HG02938 (cell line): ENCODE measurements around the gene CKS1B.

ENCODE experiments used
- ATAC-seq: cut with Tn5 transposase; IDR thresholded peaks from one replicate; pipeline ENCODE4 v1.9.1; 2021; ENCODE audit warnings: mild to moderate bottlenecking, moderate library complexity; ENCODE audit not compliant: unreplicated experiment

The CKS1B gene

DNA sequence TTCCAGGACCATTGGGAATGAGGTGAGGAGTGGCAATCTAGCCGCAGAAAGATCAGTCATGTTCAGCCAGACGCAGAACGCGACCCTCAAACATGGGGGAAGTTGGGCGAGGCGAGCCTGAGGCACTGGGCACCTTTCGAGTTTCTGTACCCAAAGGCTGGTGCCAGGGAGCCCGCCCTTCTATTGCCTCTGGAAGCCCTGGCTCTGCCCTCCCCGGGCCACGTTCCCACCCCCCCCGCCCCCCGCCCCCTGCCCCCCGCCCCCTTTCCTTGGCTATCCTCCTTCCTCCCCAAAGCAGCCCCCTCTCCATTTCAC lies 25.9 kb downstream of the CKS1B start:
- no peak for ATAC-seq

DNA sequence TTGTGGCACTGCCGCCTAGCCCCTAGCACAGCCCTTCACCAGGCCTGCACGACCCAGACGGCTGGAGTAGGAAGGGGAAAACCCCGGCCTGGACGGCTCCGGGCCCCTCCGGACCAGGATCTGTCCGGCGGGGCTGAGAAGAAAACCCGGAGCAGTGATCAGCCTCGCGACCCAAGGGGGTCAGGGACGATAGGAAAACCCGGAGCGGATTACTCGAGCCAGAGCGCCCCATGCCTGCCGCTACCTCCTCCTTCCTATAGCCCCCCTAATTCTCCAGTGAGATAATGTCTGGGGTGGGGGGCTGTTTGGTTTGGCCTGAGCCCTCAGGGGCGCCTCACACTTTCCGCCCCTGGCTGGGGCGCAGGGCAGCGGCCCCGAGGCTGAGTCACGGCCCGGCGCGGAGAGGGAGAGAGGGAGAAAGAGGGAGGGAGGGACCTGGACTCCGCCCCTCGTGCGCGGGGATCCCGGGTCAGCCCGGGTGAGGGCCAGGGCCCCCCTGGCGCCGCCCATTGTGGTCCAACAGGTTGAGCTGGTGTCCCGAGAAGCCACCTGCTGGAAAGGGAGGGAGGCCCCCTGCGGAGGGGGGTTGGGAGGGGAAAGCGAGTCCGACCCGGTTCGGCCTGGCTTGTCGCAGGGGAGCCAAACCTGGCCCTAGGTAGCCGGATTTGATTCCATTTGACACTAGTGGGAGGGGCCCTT lies 26.4 kb downstream of the CKS1B start:
- ATAC-seq: no peak

DNA sequence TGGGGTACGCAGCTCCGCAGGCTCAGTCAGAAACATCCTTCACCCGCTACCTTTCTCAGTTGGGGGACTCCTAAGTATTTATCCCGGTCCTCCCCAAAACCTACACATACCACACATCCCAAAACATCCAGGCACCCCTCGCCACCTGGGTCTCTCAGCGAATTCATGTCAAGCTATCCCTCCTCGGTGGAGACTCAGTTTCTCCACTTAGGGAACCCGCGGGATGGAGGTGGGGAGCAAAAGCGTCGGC lies 26.9 kb downstream of the CKS1B start:
- no peak for ATAC-seq

DNA sequence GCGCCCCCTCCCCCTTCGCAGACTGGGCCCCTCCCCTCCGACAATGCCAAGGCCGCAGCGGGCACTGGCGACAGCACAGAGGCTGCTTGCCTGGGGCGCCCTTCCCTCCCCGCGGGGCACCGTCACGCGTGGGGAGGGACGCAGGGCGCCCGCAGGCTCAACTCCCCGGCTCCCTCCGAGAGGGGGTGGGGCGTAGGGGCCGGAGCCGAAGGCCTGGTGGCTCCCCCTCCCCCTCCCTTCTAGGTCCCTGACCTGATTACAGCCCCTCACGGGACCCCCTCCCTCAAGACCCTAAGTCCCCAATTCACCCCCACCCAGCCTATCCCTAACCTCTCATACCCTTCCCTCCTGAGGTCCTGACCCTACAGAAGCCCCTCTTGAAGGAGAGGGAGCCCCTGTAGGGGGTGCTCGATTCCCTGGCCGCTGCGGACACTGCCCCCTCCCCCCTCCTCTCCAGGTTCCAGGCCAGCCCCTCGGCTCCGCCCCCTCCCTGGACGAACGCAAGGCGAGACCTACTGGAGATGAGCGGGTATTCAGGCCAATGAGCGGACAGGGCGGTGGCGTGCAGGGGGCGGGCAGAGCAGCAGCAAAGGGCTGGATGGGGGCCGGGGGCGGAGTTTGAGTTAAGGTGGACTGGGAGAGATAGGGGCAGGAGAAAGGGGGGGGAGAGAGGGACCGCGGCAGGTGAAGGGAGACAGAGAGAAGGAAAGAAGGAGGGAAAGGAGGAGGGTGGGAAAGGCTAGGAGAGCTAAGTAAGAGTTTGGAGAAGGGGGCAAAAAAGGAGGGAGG lies 27.4 kb downstream of the CKS1B start:
- ATAC-seq: peak; percentile 47

DNA sequence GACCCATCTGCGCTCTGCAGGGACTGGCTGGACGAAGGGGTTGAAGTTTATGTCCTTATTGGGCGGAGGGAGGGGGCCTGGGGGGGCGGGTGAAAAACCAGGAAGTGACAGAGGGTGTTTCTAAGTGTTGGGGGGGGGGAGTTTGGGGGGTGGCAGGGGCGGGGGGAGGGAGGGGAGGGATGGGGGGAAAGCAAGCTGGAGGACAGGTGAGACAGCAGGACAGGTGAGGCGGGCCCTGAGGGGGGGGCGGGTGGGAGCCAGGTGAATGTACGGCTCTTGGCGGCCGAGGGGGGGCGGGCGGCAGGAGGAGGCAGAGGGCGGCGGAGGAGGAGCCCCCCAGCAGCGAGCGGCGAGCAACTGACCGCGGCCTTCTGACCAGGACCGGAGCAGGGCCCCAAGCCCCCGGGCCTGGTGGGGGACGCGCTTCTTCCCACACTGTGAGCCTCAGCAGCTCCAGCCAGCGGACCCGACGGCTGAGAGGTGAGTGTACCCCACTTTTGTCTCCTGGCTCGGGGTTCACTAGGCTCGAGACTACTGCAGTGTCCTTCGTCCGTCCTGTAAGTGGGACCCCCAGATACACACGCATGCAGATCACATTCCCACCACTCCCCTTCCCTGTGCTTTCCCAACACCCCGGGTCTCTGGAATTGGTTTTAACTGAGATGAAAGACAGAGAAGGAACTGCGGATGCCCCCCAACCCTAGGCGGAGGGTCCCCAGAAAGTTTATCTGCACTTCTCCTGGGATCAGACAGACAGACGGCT lies 28.2 kb downstream of the CKS1B start, which contains the start of gene ZBTB7B:
Gene ZBTB7B, plus strand, starts transcription at position 339 of the 763 bp plus-strand sequence. CDS start 11,859 bp downstream, outside the sequence.
- ATAC-seq: peak; percentile 2

DNA sequence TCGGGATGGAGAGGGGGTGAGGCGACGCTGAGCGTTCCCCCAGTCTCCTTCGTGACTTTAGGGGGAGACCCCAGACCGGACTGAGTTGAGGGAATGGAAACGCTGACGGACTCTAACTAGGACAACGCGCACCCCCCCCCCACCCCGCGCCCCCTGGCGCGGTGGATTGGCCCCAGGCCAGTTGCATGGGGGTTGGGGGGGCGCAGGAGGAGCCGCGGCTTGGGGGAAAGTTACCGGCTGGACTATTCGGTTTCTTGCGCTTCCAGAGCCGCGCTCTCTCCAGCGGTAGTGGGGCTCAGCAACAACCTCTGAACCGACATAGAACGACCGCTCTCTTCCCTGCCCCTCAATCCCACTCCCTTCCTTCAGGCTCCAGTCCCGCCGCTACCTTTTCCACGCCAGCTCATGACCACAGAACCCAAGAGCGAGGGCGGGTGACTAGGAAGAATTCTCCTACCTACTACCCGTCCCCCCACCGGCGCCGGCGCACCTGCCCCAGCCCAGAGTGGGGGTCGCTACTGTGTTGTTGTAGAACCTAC lies 28.8 kb downstream of the CKS1B start:
- ATAC-seq: no peak

DNA sequence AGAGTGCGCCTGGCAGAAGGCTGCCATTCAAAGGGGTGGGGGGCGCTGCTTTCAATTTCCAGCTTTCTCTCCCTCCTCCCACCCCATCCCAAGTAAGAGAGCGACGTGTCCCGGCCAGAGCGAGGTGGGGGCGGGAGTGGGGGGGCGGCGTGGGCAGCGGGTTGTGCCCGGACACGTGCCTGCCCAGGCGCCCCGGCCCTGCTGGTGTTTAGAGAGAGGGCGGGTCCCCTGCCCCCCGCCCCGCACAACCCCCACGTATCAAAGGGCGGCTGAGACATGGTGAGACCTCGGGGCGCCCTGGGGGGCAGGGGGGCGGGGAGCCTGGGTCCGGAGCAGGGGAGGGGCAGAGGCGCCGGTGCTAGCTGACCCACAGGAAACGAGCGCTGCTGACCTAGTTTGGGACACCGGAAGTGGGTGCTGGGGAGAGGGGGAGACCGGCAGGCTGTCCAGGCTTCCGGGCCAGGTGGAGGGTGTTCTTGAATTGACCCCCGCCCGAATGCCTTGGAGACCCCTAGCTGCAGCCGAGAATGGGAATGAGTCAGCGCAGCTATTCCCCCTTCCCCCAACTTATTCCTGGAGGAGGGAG lies 29.4 kb downstream of the CKS1B start:
- ATAC-seq: no peak

DNA sequence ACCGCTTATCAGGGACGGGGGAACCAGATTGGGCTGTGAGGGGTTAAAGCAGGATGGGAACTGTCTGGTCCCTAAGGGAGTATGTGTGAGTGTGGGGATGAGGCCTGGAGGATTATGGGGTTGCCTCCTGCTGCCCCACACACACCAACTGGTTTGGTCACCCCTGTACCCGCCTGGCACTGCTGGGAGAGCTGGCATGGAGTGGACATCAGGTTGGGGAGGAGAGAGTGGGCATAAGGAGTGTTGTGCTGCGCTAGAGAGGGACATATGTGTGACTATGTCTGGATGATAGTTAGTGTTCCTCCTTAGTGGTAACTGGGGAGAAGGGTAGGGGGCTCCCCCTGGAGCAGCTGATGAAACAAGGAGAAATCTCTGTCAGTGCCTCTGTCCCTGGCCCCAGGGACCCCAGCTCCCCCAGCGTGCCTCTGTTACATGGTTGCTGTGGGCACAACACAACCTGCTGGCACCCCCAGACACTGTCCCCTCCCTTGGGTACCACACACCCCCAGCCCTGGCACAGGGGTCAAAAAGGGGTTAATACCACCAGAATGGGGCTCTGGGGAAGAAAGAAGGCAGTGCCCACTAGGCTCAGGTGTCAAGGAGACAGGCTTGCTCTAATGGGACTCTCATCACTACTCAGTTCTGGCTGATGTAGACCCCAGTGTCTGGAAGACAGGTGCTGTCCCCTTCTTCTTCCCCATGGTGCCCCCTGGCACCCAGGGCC lies 30.0 kb downstream of the CKS1B start:
- ATAC-seq: no peak

DNA sequence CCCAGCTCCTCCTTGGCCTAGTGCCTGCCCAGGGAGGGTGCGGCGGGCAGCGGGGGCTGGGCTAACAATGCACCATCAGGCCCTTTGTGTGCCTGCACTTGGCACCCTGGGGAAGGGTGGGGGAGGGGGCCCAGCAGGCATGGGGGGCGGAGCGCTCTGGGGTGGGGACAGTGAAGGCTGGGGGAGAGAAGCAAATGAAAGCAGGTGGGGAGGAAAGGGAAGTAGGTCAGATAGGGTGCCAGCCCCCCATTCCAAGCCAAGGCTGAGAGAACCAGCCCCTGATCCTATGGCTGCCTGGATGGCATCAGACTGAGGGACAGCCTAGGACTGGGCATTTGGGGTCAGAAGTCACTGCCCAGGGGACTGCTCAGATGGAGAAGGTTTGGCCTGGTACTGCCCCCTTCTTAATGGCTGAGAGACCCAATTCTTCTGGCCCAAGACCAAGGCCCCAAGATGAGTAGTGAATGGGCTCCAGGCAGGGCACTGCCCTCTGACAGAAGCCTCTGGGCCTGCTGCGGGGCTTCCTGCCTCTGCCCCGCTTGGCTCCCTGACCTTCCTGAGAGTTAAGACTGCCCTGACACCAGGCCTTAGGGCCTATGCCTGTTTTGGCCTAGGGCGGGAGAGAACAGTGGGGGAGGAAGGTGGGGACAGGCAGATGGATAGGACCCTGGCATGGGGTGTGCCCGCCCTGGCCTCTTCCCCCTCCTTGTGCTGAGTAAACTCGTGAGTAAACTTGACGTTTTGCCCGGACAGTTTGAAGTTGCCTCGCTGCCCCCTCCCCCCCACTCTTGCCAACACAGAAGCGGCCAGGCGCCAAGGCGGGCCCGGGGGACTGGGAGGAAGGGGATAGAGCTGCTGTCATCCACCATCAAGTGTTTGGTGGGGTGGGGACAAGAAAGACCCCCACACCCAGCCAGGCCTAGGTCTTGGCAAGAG lies 30.9 kb downstream of the CKS1B start:
- ATAC-seq: no peak

DNA sequence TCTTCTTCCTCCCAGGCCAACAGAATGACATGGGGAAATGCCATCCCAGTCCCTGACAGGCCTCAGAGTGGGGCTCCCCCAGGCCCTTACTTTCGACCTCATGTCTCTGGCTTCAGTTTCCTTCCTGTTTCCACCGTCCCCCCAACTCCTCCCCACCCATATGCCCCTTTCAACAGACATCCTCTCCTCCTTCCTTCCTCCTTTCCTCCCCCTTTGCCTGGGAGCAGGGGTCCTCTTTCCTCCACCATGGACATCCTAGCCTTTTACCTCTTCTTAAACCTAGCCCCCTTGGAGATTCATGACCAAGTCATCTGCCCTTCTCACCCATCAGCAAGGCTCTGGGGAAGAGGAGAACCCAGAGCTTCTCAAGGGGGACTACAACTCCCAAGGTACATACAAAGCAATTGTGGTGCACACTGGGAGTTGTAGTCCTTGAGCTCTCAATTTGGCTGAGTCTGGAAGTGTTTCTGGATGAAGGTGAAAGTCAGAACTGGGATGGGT lies 32.2 kb downstream of the CKS1B start:
- no peak for ATAC-seq

DNA sequence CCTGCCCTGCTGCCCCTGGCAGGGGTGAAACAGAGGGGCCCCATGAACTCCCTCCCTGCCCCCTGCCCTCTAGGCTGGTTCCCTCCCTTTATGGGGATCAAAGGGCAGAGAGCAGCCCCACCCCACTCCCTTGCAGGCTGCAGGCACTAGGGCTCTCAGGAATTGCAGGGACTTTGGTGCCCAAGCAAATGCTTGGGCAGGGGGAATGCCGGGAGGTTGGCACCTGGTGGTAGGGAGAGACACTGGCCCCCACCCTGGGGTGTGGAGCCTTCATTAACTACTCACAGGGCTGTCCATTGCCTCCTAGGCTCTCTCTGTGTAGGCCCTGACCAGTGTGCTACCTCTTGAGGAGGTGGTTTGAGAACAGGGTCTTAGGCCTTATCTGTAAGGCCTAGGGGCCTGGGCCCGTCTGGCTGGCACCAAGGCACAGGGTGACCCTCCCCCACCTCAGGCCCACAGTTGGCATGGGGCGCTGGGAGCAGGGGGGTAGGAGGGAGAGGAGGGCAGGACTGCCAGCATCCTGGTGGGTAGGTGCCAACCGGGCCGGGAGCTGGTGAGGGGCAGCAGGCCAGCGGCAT lies 32.9 kb downstream of the CKS1B start:
- ATAC-seq: no peak

DNA sequence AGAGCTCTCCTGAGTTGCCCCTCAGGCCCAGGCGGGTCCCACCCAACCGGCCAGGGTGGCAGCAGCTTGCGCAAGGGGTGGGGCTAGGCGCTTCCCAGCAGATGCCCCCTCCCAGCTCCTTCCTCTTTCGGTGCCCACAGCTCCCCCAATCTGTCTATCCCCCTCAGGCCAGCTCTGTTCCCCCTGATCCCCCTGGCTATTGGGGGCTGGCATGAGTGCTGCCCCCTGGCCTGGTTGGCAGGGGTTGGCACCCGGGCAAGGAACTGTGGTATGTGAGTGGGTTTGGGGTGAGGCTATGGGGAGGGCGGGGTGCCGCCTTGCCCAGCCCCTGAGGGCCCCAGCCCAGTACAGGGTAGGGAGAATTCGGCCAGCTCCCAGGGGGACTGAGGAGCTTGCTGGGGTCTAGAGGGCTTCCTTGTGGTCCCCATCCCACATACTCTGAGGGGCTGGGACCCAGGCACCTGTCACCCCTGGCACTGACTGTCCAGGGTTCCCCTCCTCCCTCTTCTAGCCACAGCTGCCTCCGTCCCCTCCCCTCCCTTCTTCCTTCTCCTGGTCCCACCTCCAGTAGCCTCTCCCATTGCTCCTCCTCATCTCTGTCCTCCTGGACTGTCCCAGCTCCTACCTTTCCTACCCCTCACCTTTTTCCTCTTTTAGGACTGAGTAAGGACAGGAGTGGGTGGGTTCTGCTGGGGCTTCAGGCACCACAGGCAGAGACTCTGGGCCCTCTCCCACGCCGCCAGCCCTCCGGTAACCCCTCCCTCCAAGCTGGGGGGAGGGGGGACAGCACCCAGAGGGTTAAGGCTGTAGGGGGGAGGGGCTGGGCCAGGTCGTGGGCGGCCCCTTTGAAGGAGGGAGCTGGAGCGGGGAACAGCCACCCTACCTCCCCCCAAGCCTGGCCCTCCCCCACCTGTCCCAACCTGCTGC lies 33.8 kb downstream of the CKS1B start:
- no peak for ATAC-seq

DNA sequence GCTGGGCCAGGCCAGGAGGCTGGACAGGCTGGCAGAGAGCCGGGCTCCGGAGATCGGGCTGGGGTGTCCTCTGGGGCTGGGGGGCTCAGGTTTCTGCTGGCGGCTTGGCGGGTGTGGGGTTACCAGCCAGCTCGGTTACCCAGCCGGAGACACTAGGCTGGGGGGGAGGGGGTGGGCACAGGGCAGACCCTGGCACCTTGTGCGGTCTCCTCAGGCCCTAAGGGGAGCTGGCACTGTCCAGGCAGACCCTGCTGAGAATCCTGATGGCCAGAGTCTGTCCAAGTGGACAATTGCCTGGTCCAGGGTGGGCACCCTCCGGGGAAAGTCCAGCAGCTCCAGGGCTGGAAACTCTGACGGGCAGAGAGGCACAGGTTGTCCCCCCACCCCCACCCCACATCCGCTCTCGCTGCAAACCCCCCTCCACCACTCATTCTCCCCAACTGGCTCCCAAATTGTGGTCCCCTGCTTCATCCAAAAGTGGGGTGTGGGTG lies 34.8 kb downstream of the CKS1B start:
- no peak for ATAC-seq

DNA sequence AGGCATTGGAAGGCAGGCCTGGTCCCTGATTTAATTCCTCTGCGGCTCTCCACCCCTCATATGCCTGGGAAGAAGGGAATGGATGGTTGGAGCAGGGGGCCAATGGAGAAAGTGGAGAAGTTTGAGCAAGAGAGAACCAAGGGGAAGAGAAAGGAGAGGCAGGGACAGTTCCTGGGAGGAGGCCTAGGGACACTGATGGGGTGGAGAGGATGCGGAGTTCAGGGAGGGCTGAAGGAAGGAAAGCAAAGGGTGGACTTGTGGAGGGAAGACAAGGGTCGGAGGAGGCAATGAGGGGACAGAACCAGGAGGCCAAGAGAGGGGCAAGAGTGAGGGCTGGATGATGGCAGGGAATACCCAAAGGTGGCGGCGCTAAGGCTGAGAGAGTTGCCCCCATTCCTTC lies 35.3 kb downstream of the CKS1B start:
- ATAC-seq: no peak

DNA sequence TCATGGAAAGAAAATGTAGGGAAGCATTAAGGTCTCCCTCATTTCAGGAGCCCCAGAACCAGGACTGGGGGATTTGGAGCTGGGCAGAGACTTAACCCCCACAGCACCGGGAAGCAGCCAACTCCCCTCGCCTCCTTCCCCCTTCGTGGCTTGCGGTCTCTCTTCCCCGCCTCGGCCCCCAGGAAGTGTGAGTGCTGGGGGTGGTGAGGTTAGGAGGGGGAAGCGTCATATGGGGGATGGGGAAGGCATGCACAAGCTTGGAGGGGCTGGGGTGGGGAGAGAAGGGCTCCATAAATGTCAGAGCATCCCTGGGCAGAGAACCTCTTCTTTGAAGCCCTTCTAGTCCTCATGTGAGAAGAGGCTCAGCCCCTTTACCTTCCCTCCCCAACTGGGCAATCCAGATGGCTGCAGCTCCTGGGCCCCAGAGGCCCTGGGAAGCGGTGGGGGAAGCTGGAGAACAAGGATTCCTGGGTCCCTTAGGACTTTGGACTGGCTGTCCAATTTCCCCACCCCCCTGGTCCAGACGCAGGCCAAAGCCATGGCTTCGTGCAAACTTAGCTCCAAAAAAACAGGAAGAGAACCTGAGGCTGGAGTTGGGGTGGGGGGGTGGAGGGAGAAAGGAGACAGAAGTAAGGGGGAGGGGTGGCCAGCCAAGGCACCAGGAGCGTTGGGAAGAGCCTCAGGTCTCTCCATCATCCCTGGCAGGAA lies 35.9 kb downstream of the CKS1B start:
- no peak for ATAC-seq

DNA sequence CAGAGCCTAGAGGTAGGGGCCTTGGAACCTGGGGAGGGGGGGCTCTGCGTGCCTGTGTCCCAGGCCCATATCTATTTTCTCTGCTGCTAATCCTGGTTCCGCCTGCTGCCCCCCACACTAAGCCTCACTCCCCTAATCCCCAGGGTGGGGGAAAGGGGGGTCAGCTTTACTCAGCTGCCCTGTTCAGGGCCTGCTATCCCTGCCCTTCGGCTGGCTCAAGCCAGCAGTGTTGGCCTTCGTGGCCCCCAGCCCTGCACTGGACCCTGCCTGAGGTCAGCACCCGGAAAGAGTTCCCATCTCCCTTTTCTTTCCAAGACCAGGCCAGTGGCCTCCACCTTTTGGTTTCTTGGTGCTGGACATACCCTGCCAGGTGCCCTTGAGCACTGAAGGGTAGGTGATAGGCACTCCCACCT lies 36.5 kb downstream of the CKS1B start:
- ATAC-seq: no peak

DNA sequence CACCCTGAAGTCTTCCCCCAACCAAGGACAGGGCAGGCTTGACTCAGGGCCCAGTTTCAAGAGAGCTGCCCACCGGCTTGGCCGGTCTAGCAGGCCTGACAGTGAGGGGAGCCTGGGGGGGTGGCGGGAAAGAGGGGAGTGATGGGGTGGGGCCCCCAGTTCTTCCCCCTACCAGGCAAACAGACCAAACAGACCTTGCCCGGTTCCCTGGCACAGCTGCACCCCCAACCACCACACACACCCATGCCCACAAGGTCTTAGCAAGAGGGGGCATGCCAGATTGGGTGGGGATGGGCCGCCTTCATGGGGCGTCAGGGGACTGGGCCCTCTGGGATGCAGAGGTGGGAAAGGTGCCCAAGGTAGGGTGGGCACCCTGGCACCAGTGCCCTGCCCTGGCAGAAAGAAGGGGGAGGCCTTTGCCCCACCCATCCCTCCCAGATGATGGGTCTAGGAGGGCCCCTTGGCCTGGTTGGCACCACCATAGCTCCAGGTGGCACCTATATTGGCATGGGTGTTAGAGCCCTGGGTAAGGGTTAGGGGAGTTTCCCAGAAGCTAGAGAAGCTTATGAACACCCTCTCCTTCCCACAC lies 37.0 kb downstream of the CKS1B start:
- ATAC-seq: no peak
